ENCODE data around the gene ITPR1.

DNA sequence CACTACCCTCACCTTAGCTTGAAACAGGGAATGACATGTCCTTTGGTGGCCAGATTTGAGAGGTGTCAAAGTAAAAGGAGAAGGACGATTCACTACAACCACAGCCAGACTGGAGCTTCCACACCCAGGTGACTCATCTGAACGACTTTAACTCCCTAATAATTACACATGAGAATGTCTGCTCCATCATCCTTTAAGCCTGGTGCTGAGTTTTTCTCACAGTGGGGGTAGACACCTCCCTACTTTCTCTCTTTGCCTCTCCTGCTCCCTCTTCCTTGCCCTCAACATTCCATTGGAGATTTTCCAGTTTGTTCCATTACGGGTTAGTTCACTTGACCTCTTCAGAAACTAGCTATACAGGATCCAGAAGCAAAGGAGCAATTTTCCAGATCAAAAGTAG, 331.8 kb downstream of the ITPR1 start:
- no peak for TF ChIP-seq EZH2 (IDR thresholded peaks at IDR 0.05; ENCODE audit: borderline replicate concordance, low read length)
- TF ChIP-seq, protein P1, sequence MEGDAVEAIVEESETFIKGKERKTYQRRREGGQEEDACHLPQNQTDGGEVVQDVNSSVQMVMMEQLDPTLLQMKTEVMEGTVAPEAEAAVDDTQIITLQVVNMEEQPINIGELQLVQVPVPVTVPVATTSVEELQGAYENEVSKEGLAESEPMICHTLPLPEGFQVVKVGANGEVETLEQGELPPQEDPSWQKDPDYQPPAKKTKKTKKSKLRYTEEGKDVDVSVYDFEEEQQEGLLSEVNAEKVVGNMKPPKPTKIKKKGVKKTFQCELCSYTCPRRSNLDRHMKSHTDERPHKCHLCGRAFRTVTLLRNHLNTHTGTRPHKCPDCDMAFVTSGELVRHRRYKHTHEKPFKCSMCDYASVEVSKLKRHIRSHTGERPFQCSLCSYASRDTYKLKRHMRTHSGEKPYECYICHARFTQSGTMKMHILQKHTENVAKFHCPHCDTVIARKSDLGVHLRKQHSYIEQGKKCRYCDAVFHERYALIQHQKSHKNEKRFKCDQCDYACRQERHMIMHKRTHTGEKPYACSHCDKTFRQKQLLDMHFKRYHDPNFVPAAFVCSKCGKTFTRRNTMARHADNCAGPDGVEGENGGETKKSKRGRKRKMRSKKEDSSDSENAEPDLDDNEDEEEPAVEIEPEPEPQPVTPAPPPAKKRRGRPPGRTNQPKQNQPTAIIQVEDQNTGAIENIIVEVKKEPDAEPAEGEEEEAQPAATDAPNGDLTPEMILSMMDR (IDR thresholded peaks at IDR 0.05; ENCODE audit: low read length) = no peak
